ENCODE results near the gene BPIFB6. TPM values are rescaled to one million over a fixed set of nuclear protein-coding genes. Genes with fewer than 3 reads are reported as not detected.

The BPIFB6 gene
- total RNA-seq, 1 donor, result not detected

GRCh38 chr20:33033381-33033780 is 1.9 kb downstream of the BPIFB6 start:
- DNase-seq (ENCODE audit: low read depth), result no peak
- TF ChIP-seq CTCF (IDR thresholded peaks at IDR 0.05; ENCODE audit: insufficient read depth, low read depth, low read length), result no peak
- no peak overlapping the region for H3K4me3 ChIP-seq (ENCODE audit: low read depth, low read length)

DNA sequence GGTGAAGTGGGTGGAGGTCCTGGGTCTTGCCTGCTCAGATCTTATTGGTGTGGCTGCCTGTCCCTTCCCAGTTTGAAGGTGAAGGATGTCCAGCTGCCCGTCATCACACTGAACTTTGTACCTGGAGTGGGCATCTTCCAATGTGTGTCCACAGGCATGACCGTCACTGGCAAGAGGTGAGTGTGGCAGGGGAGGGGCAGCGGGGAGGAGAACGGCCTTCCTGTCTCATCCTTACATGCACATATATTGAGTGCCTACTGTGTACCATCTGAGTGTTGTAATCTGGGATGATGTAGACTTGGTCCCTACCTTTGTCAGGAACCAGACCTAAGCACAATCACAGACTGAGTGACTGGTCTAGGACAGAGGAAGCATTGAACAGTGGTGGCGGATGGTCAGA is 2.7 kb downstream of the BPIFB6 start:
- DNase-seq (ENCODE audit: low read depth), result no peak
- no peak for TF ChIP-seq CTCF (IDR thresholded peaks at IDR 0.05; ENCODE audit: insufficient read depth, low read depth, low read length)
- H3K4me3 ChIP-seq (ENCODE audit: low read depth, low read length), result no peak overlapping the region

GRCh38 chr20:33034901-33035492 is 3.5 kb downstream of the BPIFB6 start:
- no peak for TF ChIP-seq CTCF (IDR thresholded peaks at IDR 0.05; ENCODE audit: insufficient read depth, low read depth, low read length)
- H3K4me3 ChIP-seq (ENCODE audit: low read depth, low read length), result no peak overlapping the region
- no peak for DNase-seq (ENCODE audit: low read depth)

GRCh38 chr20:33037456-33037855 is 6.0 kb downstream of the BPIFB6 start:
- no peak overlapping the region for H3K4me3 ChIP-seq (ENCODE audit: low read depth, low read length)
- no peak for TF ChIP-seq CTCF (IDR thresholded peaks at IDR 0.05; ENCODE audit: insufficient read depth, low read depth, low read length)
- no peak for DNase-seq (ENCODE audit: low read depth)

GRCh38 chr20:33038243-33038642 is 6.8 kb downstream of the BPIFB6 start:
- no peak for DNase-seq (ENCODE audit: low read depth)
- no peak overlapping the region for H3K4me3 ChIP-seq (ENCODE audit: low read depth, low read length)
- TF ChIP-seq CTCF (IDR thresholded peaks at IDR 0.05; ENCODE audit: insufficient read depth, low read depth, low read length), result no peak

DNA sequence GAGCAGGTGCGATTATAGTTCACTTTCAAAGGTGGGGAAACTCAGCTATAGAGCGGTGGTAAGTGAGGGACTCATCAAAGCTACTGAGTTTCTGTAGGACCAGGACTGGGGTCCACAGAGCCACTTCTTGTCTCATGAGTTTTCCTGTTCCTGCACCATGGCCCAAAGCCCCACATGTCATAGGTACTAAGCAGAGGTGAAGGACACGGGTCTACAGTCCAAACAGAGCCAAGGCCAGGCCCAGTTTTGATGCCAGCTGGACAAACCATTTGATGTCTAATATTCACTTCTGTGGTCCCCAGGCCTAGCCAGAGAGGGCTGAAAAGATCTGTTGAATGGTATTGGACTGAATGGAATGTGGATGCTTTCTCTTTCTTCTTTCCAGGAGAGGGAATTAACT is 11.0 kb downstream of the BPIFB6 start:
- H3K4me3 ChIP-seq (ENCODE audit: low read depth, low read length), result no peak overlapping the region
- no peak for TF ChIP-seq CTCF (IDR thresholded peaks at IDR 0.05; ENCODE audit: insufficient read depth, low read depth, low read length)
- no peak for DNase-seq (ENCODE audit: low read depth)
